DND-41 (cell line): ENCODE measurements around the gene SLC9A7.

Experiments
- EZH2 ChIP-seq: IDR thresholded peaks from 3 replicates; pipeline ENCODE4 v1.6.1; 2012; ENCODE audit warnings: borderline replicate concordance, low read depth, mild to moderate bottlenecking, moderate library complexity, low read length, inconsistent platforms; ENCODE audit not compliant: severe bottlenecking
- TF ChIP-seq, protein P1 (sequence below): IDR thresholded peaks from 2 replicates; pipeline ENCODE4 v1.5.1; 2012; ENCODE audit warnings: borderline replicate concordance, low read length, moderate library complexity, mild to moderate bottlenecking; ENCODE audit not compliant: poor library complexity, severe bottlenecking; ENCODE audit errors: extremely low read depth

DNA sequence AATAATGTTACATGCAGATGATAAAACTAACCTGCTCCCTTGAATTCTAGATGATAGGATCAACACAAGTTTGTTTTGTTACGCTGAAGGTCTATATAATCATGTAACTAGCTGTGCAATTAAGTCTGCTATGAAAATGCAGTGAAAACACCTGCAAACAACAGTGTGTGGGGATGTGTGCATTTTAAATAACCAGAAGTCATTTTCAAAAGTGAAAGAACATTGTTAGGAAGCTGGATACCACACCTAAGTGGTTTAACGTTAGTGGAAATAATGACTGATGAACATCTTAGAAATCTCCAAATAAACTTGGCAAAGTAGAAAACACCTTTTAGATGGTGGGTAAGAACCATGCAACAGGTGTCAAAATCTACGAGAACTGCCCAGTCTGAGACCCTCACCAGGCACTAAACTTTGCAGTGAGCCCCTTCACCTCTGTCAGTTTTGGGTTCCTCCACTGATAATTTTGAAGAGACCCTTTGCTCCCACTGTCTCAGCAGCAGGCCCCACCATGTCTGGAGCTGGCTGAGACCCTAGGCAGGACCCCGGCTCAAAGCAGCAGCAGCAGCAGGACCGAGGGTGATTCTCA is 148.8 kb downstream of the SLC9A7 start:
- TF ChIP-seq, protein P1, sequence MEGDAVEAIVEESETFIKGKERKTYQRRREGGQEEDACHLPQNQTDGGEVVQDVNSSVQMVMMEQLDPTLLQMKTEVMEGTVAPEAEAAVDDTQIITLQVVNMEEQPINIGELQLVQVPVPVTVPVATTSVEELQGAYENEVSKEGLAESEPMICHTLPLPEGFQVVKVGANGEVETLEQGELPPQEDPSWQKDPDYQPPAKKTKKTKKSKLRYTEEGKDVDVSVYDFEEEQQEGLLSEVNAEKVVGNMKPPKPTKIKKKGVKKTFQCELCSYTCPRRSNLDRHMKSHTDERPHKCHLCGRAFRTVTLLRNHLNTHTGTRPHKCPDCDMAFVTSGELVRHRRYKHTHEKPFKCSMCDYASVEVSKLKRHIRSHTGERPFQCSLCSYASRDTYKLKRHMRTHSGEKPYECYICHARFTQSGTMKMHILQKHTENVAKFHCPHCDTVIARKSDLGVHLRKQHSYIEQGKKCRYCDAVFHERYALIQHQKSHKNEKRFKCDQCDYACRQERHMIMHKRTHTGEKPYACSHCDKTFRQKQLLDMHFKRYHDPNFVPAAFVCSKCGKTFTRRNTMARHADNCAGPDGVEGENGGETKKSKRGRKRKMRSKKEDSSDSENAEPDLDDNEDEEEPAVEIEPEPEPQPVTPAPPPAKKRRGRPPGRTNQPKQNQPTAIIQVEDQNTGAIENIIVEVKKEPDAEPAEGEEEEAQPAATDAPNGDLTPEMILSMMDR = no peak
- TF ChIP-seq EZH2 = no peak
